Left lung (tissue), 10 donors: ENCODE measurements around the gene SUCNR1. TPM values are rescaled to one million over a fixed set of nuclear protein-coding genes. Genes with fewer than 3 reads are reported as not detected.

Experiments used
- ATAC-seq: fragments of 200-7000 bp; cut with Tn5 transposase; one replicate; pipeline ENCODE4 v1.9.1; 2020; ENCODE audit warnings: moderate library complexity
- DNase-seq, 4 donors: peaks; one replicate each; pipeline ENCODE4 v3.0.0-alpha.2; 2013 to 2020
- H3K27ac ChIP-seq, 2 donors: fragments of 200-600 bp; sonication (generic) in 1 of 2; one replicate each; pipeline versions ENCODE4 v1.5.0 to v1.8.0; 2020 to 2021
- H3K27me3 ChIP-seq, 2 donors: fragments of 200-600 bp; sonication (generic) in 1 of 2; one replicate each; pipeline versions ENCODE4 v1.5.0 to v1.8.0; 2020 to 2021
- H3K36me3 ChIP-seq, 2 donors: fragments of 200-600 bp; sonication (generic) in 1 of 2; one replicate each; pipeline versions ENCODE4 v1.5.0 to v1.8.0; 2020 to 2021
- H3K4me1 ChIP-seq, 2 donors: fragments of 200-600 bp; one replicate each; pipeline ENCODE4 v1.8.0; 2021
- H3K4me3 ChIP-seq, 2 donors: fragments of 200-600 bp; sonication (generic) in 1 of 2; one replicate each; pipeline versions ENCODE4 v1.5.0 to v1.8.0; 2020 to 2021; ENCODE audit warnings: mild to moderate bottlenecking in 1 of 2
- H3K9me3 ChIP-seq, 2 donors: fragments of 200-600 bp; sonication (generic) in 1 of 2; one replicate each; pipeline versions ENCODE4 v1.5.0 to v1.8.0; 2020 to 2021
- intact Hi-C, 2 donors: fragments of 100-400 bp; cut with DNase I; formaldehyde crosslinking; loops; one replicate each; pipeline versions ENCODE4 v1.11.2 to v1.14.2; 2022
- polyA plus RNA-seq, 6 donors: library from polyadenylated mRNA; unstranded; fragments of 120-200 nt; gene quantifications; one replicate each; pipeline ENCODE4 v1.2.1, GENCODE V29; 2013; ENCODE audit not compliant: insufficient read length in 6 of 6
- total RNA-seq, 2 donors: library from RNA; stranded (reverse); fragmentation: NEBNext Ultra II Directional; extraction: Animal tissue kit (Norgen Biotek cat#: 25700); gene quantifications; one replicate each; pipeline ENCODE4 v1.2.1, GENCODE V29; 2021
- TF ChIP-seq, protein P1 (sequence below), 2 donors: fragments of 200-600 bp; sonication (generic) in 1 of 2; IDR thresholded peaks; one replicate each; pipeline versions ENCODE4 v1.5.0 to v1.8.0; 2021; ENCODE audit warnings: antibody characterized with exemption in 2 of 2
- donor health status: DM: no; HTN: yes; CAD: no.
- donor health status: DM: no; HTN: no; CAD: no.

Gene SUCNR1
- total and polyA plus RNA-seq, 8 donors = 0.04 to 4.8 (median 0.21) TPM

DNA sequence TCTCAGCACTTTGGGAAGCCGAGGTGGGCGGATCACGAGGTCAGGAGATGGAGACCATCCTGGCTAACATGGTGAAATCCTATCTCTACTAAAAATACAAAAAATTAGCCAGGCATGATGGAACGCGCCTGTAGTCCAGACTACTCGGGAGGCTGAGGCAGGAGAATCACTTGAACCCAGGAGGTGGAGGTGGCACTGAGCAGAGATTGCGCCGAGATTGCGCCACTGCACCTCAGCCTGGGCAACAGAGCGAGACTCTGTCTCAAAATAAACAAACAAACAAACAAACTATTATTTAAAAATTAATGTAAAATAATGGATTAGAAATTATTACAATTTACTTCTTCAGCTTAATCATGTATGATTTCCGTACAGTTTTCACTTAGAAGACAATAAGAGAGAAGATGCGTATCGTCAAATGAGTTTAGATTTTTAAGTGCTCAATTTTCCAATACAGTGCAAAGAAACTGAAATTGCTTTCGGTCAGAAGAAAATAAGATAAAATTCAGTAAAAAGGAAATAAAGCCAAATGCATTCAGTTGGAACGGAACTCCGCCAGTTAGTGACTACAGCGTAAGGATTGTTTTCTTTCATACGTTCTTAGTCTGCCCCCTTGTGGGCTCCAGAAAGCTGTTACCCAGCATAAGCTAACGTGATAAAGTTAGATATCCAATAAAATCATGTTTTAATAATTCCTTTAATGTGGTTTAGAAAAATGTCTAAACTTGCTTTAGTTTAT, 34.7 kb upstream of the SUCNR1 start:
- Histone ChIP-seq H3K27ac (no peak overlapping the region), H3K27me3 (no peaks in the 10 kb centered on the region), H3K36me3 (peaks cover 0 to 3% of the 10 kb centered on the region in 2 donors), H3K4me3 (no peak overlapping the region), H3K4me1 (peaks cover 0 to 10% of the 10 kb centered on the region in 2 donors), H3K9me3 (no peaks in the 10 kb centered on the region)
- DNase-seq = peak in 2 of 4 donors; percentile 76 to 89
- TF ChIP-seq, protein P1, sequence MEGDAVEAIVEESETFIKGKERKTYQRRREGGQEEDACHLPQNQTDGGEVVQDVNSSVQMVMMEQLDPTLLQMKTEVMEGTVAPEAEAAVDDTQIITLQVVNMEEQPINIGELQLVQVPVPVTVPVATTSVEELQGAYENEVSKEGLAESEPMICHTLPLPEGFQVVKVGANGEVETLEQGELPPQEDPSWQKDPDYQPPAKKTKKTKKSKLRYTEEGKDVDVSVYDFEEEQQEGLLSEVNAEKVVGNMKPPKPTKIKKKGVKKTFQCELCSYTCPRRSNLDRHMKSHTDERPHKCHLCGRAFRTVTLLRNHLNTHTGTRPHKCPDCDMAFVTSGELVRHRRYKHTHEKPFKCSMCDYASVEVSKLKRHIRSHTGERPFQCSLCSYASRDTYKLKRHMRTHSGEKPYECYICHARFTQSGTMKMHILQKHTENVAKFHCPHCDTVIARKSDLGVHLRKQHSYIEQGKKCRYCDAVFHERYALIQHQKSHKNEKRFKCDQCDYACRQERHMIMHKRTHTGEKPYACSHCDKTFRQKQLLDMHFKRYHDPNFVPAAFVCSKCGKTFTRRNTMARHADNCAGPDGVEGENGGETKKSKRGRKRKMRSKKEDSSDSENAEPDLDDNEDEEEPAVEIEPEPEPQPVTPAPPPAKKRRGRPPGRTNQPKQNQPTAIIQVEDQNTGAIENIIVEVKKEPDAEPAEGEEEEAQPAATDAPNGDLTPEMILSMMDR (IDR thresholded peaks at IDR 0.05) = peak; percentile 75 to 78
- intact Hi-C loops = no loop called here
- peak; percentile 96 for ATAC-seq

DNA sequence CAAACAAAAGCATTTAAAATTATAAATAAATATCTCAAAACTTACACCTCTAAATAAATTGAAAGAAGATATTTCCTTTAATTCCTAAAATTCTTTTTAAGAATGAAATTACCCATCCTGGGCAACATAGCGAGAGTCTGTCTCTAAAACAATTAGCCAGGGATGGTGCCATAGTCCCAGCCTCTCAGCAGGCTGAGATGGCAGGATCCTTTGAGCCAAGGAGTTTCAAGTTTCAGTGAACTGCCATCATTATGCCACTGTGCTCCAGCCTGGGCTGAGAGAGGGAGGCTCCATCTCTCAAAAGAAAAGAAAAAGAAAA, 34.2 kb upstream of the SUCNR1 start:
- intact Hi-C loops = no loop called here
- no peak for ATAC-seq
- H3K27me3 ChIP-seq = no peaks in the 10 kb centered on the region

DNA sequence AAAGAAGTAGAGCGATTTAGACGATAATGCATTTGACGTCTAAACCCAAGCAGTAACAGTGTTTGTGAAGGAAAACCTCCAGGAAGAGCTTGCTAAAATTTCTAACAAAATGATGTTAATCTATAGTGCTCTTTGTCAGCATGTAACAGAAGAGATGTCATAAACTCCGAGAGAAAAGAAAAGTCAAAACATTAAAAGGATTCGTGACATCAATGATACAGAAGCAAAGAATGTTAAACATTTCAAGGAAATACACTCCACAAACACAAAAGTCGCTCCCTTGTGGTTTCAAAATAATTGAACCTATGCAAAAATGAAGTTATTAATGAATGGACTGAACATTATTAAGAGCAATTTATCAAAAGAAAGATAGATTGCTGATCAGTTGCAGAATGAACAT, 31.6 kb upstream of the SUCNR1 start:
- H3K27ac ChIP-seq = no peak overlapping the region
- H3K4me1 ChIP-seq = peaks cover 0 to 8% of the 10 kb centered on the region in 2 donors
- peaks cover 0 to 3% of the 10 kb centered on the region in 2 donors for H3K36me3 ChIP-seq
- TF ChIP-seq, protein P1 (IDR thresholded peaks at IDR 0.05) = no peak
- DNase-seq (no peak), ATAC-seq (no peak)
- H3K27me3 ChIP-seq = no peaks in the 10 kb centered on the region
- H3K9me3 ChIP-seq = no peaks in the 10 kb centered on the region
- intact Hi-C loops = loop anchor here in 1 of 2 donors (10.0 kb wide), 1 partner anchor 407 kb away; no protein-coding TSS in a partner anchor
- no peak overlapping the region for H3K4me3 ChIP-seq

More for the DNA sequence above, 34.2 kb upstream of the SUCNR1 start:
- TF ChIP-seq, protein P1 (IDR thresholded peaks at IDR 0.05) = no peak
- Histone ChIP-seq H3K4me3 (no peak overlapping the region), H3K9me3 (no peaks in the 10 kb centered on the region), H3K4me1 (peaks cover 0 to 10% of the 10 kb centered on the region in 2 donors), H3K27ac (no peak overlapping the region), H3K36me3 (peaks cover 0 to 3% of the 10 kb centered on the region in 2 donors)
- no peak for DNase-seq

DNA sequence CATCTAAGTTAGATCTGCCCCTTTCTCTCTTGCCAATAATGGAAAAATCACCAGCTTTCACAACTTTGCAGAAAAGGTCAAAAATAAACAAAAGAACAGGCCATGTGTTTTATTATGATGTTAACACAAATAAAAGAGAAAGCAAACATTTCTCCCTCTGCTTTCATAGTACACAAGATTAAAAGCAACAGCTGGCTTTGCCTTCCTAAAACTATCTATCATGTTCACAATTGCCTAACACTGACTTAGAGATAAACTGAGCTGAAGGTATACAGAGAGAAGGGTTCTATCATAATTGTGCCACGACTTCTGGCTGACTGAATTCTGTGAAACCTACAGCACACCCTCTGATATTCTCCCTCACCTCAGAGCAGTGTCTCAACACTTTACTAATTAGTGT, 30.2 kb upstream of the SUCNR1 start:
- no peak for DNase-seq
- H3K4me1 ChIP-seq = peaks cover 0 to 4% of the 10 kb centered on the region in 2 donors
- intact Hi-C loops = loop anchor here in 1 of 2 donors (10.0 kb wide), 1 partner anchor 408 kb away; no protein-coding TSS in a partner anchor

More for the DNA sequence above, 30.2 kb upstream of the SUCNR1 start:
- H3K27ac ChIP-seq = no peak overlapping the region
- peaks cover 0 to 3% of the 10 kb centered on the region in 2 donors for H3K36me3 ChIP-seq
- TF ChIP-seq, protein P1 (IDR thresholded peaks at IDR 0.05) = no peak
- H3K27me3 ChIP-seq = no peaks in the 10 kb centered on the region
- no peak overlapping the region for H3K4me3 ChIP-seq
- ATAC-seq = no peak
- H3K9me3 ChIP-seq = no peaks in the 10 kb centered on the region
